HEK293T (cell line): ENCODE data around the gene ERBB4.

Source experiments
- CTCF ChIA-PET: fragments of 350-600 bp; formaldehyde crosslinking; extraction: SDS; loops from one replicate; lab custom pipeline; 2021; ENCODE audit warnings: antibody characterized with exemption, inconsistent platforms; lab: Yijun Ruan, JAX
- POLR2A ChIA-PET: fragments of 350-600 bp; formaldehyde crosslinking; extraction: SDS; loops from one replicate; lab custom pipeline; 2020; ENCODE audit warnings: antibody characterized with exemption, inconsistent platforms; lab: Yijun Ruan, JAX
- DNase-seq: peaks from one replicate; pipeline ENCODE4 v3.0.0; 2012; ENCODE audit warnings: mixed read lengths; ENCODE audit errors: extremely low spot score
- ARNT ChIP-seq: fragments of 450-650 bp; IDR thresholded peaks from 2 replicates; pipeline ENCODE4 v1.6.1; 2017; ENCODE audit warnings: mild to moderate bottlenecking
- BHLHE40 ChIP-seq: fragments of 450-650 bp; IDR thresholded peaks from 2 replicates; pipeline ENCODE4 v1.6.1; 2016; ENCODE audit warnings: mild to moderate bottlenecking, moderate library complexity, borderline replicate concordance
- CTBP1 ChIP-seq: fragments of 450-650 bp; IDR thresholded peaks from 2 replicates; pipeline ENCODE4 v1.6.1; 2016; ENCODE audit warnings: borderline replicate concordance
- ELF4 ChIP-seq: fragments of 450-650 bp; IDR thresholded peaks from 2 replicates; pipeline ENCODE4 v1.6.1; 2017; ENCODE audit warnings: antibody characterized with exemption
- FOXA1 ChIP-seq: fragments of 450-650 bp; IDR thresholded peaks from 2 replicates; pipeline ENCODE4 v1.6.1; 2016; ENCODE audit warnings: mild to moderate bottlenecking
- FOXK2 ChIP-seq: fragments of 450-650 bp; IDR thresholded peaks from 2 replicates; pipeline ENCODE4 v1.6.1; 2016; ENCODE audit warnings: mild to moderate bottlenecking
- FOXM1 ChIP-seq: fragments of 450-650 bp; IDR thresholded peaks from 2 replicates; pipeline ENCODE4 v1.6.1; 2017; ENCODE audit warnings: mild to moderate bottlenecking, borderline replicate concordance
- HDGF ChIP-seq: fragments of 450-650 bp; IDR thresholded peaks from 2 replicates; pipeline ENCODE4 v1.6.1; 2017; ENCODE audit warnings: antibody characterized with exemption, borderline replicate concordance
- L3MBTL2 ChIP-seq: fragments of 450-650 bp; conservative IDR thresholded peaks from 2 replicates; pipeline ENCODE4 v1.6.1; 2016; ENCODE audit warnings: mild to moderate bottlenecking
- LEF1 ChIP-seq: fragments of 450-650 bp; IDR thresholded peaks from 2 replicates; pipeline ENCODE4 v1.6.1; 2017; ENCODE audit warnings: mild to moderate bottlenecking, borderline replicate concordance
- NFRKB ChIP-seq: fragments of 450-650 bp; IDR thresholded peaks from 2 replicates; pipeline ENCODE4 v1.6.1; 2016; ENCODE audit warnings: mild to moderate bottlenecking, moderate library complexity
- SP1 ChIP-seq: fragments of 450-650 bp; IDR thresholded peaks from 2 replicates; pipeline ENCODE4 v1.6.1; 2017
- SUZ12 ChIP-seq: fragments of 450-650 bp; IDR thresholded peaks from 2 replicates; pipeline ENCODE4 v1.6.1; 2016; ENCODE audit warnings: mild to moderate bottlenecking
- TARDBP ChIP-seq: fragments of 450-650 bp; IDR thresholded peaks from 2 replicates; pipeline ENCODE4 v1.6.1; 2016
- ZNF384 ChIP-seq: fragments of 450-650 bp; IDR thresholded peaks from 2 replicates; pipeline ENCODE4 v1.6.1; 2016
- TF ChIP-seq, protein P1 (sequence below): fragments of 450-650 bp; IDR thresholded peaks from 2 replicates; pipeline ENCODE4 v1.6.1; 2016

Gene ERBB4

DNA sequence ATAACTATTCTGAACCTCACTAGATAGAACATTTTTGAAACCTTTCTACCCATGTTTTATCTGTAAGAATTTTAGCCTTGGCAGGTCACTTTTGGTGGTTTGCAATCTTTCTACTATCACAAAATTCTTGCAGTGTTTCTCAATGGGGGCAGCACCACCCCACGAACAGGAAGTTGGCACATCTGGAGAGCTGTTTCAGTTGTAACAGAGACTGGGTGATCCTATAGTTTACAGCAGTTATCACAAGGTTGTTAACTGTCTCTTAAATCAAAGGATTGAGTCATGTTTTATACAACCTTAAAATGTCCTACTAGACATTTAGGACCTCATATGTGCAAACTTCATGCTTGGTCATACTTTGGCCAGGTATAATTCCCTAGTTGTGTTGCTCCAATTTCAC is 829.2 kb downstream of the ERBB4 start:
- POLR2A ChIA-PET: no interaction called here
- CTCF ChIA-PET: no interaction called here
- DNase-seq: no peak
- no peak for TF ChIP-seq CTBP1
- no peak for TF ChIP-seq LEF1
- no peak for TF ChIP-seq FOXK2
- TF ChIP-seq, protein P1, sequence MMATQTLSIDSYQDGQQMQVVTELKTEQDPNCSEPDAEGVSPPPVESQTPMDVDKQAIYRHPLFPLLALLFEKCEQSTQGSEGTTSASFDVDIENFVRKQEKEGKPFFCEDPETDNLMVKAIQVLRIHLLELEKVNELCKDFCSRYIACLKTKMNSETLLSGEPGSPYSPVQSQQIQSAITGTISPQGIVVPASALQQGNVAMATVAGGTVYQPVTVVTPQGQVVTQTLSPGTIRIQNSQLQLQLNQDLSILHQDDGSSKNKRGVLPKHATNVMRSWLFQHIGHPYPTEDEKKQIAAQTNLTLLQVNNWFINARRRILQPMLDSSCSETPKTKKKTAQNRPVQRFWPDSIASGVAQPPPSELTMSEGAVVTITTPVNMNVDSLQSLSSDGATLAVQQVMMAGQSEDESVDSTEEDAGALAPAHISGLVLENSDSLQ: no peak
- no peak for TF ChIP-seq L3MBTL2
- TF ChIP-seq ARNT: no peak
- TF ChIP-seq NFRKB: no peak
- TF ChIP-seq ELF4: no peak
- TF ChIP-seq SP1: no peak
- TF ChIP-seq ZNF384: no peak
- TF ChIP-seq BHLHE40: no peak
- no peak for TF ChIP-seq HDGF
- TF ChIP-seq FOXA1: no peak
- TF ChIP-seq FOXM1: no peak
- no peak for TF ChIP-seq TARDBP
- TF ChIP-seq SUZ12: no peak

DNA sequence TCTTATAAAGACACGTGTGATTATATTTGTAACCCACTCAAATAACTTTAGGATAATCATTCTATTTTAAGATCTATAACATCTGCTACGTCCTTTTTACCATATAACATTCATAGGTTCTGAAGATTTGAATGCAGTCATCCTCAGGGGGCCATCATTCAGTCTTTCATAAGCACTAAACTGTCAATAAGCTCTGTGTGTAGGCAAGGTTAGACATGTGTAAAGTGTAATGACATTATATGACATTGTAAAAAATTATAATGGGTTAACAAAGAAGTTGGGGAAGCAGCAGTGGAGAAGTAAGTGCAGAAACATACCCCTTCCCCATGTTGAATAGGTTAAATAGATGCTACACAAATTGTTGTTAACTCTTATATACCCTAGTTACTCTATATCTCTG is 845.9 kb downstream of the ERBB4 start:
- TF ChIP-seq FOXA1 (no peak), ARNT (no peak), ZNF384 (no peak), HDGF (no peak), LEF1 (no peak), FOXM1 (no peak), CTBP1 (no peak), SP1 (no peak), BHLHE40 (no peak), NFRKB (no peak), ELF4 (no peak), TARDBP (no peak), SUZ12 (no peak), L3MBTL2 (no peak), FOXK2 (no peak)
- TF ChIP-seq, protein P1: no peak
- no peak for DNase-seq
- CTCF ChIA-PET: no interaction called here
- POLR2A ChIA-PET: no interaction called here

DNA sequence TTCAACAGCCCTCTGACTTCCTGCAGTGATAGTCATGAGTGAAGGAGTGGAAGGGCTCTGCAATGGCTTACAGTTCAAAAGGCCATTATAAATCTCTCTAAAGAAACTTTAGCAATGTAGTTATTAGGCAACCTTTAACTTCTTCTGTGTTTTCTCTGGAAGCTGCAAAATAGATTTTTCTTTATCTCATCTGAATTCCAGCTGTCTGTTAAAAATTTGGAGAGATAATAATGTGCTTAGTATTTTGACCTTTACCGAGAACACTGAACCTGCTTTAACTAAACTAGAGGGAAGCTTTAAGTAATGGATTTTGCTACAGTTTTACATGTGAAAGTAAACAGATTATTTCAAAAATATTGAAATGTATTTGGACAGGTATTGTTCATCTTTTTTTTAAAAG is 847.9 kb downstream of the ERBB4 start:
- ChIA-PET POLR2A (no interaction called here), CTCF (interaction anchor here (0.6 kb wide), 1 partner anchor 196 kb away, joined by 3 read pairs; no protein-coding TSS in a partner anchor)
- TF ChIP-seq FOXA1: no peak
- TF ChIP-seq HDGF: no peak
- TF ChIP-seq FOXM1: no peak
- no peak for TF ChIP-seq L3MBTL2
- TF ChIP-seq ELF4: no peak
- TF ChIP-seq ZNF384: no peak
- TF ChIP-seq CTBP1: no peak
- no peak for TF ChIP-seq TARDBP
- no peak for TF ChIP-seq FOXK2
- no peak for TF ChIP-seq SUZ12
- TF ChIP-seq SP1: no peak
- TF ChIP-seq BHLHE40: no peak
- DNase-seq: no peak

DNA sequence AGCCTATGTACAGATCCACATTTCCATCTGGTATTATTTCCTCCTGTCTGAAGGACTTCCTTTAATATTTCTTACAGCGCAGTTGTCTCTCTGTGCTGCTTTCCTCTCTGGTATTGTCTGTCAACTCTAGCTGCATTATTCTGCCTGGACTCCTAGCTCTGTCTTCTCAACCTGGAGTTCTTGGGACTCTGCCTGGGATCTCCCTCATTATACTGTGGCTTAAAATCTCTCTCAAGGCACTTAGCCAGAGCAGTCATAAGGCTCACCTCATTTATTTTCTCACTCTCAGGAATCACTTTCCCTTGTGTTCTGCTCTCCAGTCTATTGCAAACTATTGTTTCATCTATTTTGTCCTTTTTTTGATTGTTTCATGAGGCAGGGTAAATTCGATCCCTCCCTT is 850.4 kb downstream of the ERBB4 start:
- CTCF ChIA-PET: no interaction called here
- no peak for TF ChIP-seq SUZ12
- no peak for TF ChIP-seq ZNF384
- no peak for TF ChIP-seq NFRKB
- no peak for TF ChIP-seq FOXA1
- POLR2A ChIA-PET: no interaction called here
- no peak for DNase-seq

DNA sequence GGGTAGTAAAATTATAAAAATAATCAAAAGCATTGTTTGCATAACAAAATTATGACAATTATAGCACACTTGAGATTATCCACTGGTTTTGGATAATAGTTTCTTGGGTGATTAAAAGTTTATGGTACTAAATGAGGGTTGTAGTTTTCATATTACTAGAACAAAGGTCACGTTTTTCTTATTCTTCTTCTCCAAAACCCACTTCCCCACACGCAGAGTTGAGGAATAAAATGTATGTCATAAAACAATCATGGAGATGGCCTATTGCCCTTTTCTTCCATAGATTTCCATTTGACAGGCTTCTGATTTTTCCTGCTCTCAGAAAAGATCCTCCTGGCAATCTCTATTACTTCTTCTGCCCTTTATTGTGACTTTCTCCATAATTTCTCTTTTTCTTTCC is 863.9 kb downstream of the ERBB4 start:
- DNase-seq: no peak
- ChIA-PET CTCF (no interaction called here), POLR2A (no interaction called here)
- no peak for TF ChIP-seq SUZ12
- no peak for TF ChIP-seq FOXM1
- no peak for TF ChIP-seq FOXK2
- TF ChIP-seq ZNF384: no peak
- TF ChIP-seq ELF4: no peak

DNA sequence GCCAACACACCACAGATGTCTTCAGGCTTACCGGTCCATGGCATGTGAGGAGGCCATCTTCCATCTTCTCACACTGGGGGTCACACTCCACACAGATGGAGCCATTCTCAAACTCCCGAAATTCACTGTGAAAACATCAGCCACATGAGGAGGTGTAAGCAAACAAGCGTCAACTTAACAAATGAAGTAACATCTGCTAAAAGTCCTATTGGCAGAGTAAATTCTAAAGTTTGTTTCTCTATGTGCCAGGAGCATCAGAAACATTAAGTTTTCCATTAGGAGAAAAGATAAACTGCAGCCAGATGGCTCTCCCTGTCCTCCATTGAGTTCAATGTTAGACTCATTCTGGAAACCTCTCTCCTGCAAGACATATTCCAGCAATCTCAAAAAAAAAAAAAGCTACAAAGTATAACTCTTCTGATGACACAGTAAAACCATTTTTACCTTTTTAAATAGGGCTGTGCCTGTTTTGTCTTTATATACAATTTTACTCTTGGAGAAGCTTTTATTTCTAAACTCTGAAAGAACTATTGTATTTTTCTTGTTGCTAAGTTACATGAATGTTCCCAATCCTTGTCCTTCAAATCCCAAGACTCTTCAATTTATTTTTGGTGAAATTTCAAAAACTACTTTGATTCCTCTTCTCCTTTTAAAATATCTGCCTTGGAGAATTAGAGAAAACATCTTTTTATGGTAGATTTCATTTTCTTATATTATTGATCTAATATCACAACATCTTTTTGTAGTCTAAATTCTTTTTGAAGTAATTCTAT is 865.3 kb downstream of the ERBB4 start:
- CTCF ChIA-PET: no interaction called here
- POLR2A ChIA-PET: no interaction called here
- TF ChIP-seq L3MBTL2 (no peak), LEF1 (no peak), FOXM1 (no peak), FOXK2 (no peak), SP1 (no peak), BHLHE40 (no peak), CTBP1 (no peak), FOXA1 (no peak), SUZ12 (no peak)
- TF ChIP-seq, protein P1: no peak

More for the DNA sequence above, 865.3 kb downstream of the ERBB4 start:
- no peak for DNase-seq
